A673 (cell line): ENCODE measurements around the gene ZNG1A.
"Not testable (repeated sequence)": the region's sequence is repeated elsewhere in the genome, so short reads cannot be mapped to it uniquely, and the experiment has no call there.

Source experiments
- EZH2 ChIP-seq: fragments of 200-600 bp; sonication (generic); IDR thresholded peaks from 2 replicates; pipeline ENCODE4 v1.6.1; 2017; ENCODE audit warnings: borderline replicate concordance, low read depth, mild to moderate bottlenecking, mixed read lengths, antibody characterized with exemption, low read length; ENCODE audit not compliant: poor library complexity, severe bottlenecking
- TF ChIP-seq, protein P1 (sequence below): fragments of 300-800, 200-600 bp; sonication (generic); conservative IDR thresholded peaks from 2 replicates; pipeline ENCODE4 v1.5.1; 2017; ENCODE audit warnings: low read depth, mild to moderate bottlenecking, antibody characterized with exemption, low read length, moderate library complexity, mixed read lengths

DNA sequence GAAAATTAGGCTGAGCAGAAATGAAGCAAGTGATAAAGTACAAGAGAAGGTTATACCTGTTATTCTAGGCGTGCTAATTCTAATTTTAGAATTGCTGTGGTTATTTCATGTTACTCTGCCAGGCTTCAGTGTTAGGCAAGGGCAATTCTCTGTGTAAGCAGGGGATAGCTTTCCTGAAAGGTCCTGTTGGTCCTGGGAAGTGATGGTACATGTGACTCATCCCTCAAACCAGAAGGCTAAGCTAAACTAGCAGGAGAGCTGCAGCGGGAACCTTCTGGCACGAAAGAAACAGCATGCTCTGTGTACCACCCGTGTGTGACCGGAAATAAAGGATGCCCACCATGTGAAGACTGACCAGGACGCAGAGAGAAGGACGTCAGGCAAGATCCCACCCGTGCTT lies 69.3 kb downstream of the ZNG1A start:
- TF ChIP-seq, protein P1, sequence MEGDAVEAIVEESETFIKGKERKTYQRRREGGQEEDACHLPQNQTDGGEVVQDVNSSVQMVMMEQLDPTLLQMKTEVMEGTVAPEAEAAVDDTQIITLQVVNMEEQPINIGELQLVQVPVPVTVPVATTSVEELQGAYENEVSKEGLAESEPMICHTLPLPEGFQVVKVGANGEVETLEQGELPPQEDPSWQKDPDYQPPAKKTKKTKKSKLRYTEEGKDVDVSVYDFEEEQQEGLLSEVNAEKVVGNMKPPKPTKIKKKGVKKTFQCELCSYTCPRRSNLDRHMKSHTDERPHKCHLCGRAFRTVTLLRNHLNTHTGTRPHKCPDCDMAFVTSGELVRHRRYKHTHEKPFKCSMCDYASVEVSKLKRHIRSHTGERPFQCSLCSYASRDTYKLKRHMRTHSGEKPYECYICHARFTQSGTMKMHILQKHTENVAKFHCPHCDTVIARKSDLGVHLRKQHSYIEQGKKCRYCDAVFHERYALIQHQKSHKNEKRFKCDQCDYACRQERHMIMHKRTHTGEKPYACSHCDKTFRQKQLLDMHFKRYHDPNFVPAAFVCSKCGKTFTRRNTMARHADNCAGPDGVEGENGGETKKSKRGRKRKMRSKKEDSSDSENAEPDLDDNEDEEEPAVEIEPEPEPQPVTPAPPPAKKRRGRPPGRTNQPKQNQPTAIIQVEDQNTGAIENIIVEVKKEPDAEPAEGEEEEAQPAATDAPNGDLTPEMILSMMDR, result not testable (repeated sequence)
- TF ChIP-seq EZH2, result not testable (repeated sequence)
